PFSK-1 (cell line): ENCODE results near the gene INTS6.

ENCODE experiments used
- FOXP2 ChIP-seq: optimal IDR thresholded peaks from 2 replicates; pipeline ENCODE3; 2011; ENCODE audit warnings: borderline replicate concordance, control low read depth, inconsistent platforms; ENCODE audit not compliant: insufficient read depth; ENCODE audit errors: extremely low read length, extremely low read depth
- POLR2AphosphoS5 ChIP-seq: IDR thresholded peaks from 2 replicates; pipeline ENCODE4 v1.6.1; 2012; ENCODE audit warnings: low read depth, mild to moderate bottlenecking, control low read depth, low read length, moderate library complexity
- REST ChIP-seq, 2 experiments: IDR thresholded peaks; 2 replicates each; pipeline versions ENCODE4 v1.6.1 to v1.8.0; 2011 to 2012; ENCODE audit warnings: low read depth in 2 of 2, low read length in 2 of 2, control low read depth in 1 of 2, inconsistent platforms in 1 of 2, mild to moderate bottlenecking in 1 of 2, moderate library complexity in 1 of 2; ENCODE audit not compliant: insufficient read depth in 1 of 2
- SIN3A ChIP-seq: IDR thresholded peaks from 2 replicates; pipeline ENCODE4 v1.6.1; 2012; ENCODE audit warnings: mild to moderate bottlenecking, low read length, moderate library complexity, borderline replicate concordance; ENCODE audit not compliant: insufficient read depth
- TAF1 ChIP-seq: IDR thresholded peaks from 2 replicates; pipeline ENCODE4 v1.6.1; 2012; ENCODE audit warnings: low read length, control low read depth, borderline replicate concordance; ENCODE audit not compliant: insufficient read depth

GRCh38 chr13:51501096-51501495 is 48.3 kb upstream of the INTS6 start:
- no peak for TF ChIP-seq POLR2AphosphoS5
- no peak for TF ChIP-seq REST (IDR thresholded peaks at IDR 0.05; ENCODE audit: insufficient read depth in 1 of 2, low read depth in 2 of 2, low read length in 2 of 2)
- no peak for TF ChIP-seq SIN3A
- no peak for TF ChIP-seq TAF1
- no peak for TF ChIP-seq FOXP2
